PC-3 (cell line): ENCODE data around the gene MRM2.

Experiments
- CTCF ChIP-seq: fragments of 300-600 bp; sonication (generic); conservative IDR thresholded peaks from 2 replicates; pipeline ENCODE4 v1.5.1; 2017; ENCODE audit warnings: antibody characterized with exemption, low read depth, mild to moderate bottlenecking, low read length
- EZH2 ChIP-seq: fragments of 300-600 bp; sonication (generic); IDR thresholded peaks from one replicate; pipeline ENCODE4 v1.6.1; 2017; ENCODE audit warnings: antibody characterized with exemption, mild to moderate bottlenecking, low read length; ENCODE audit not compliant: unreplicated experiment
- EZH2phosphoT487 ChIP-seq: fragments of 300-600 bp; sonication (generic); IDR thresholded peaks from 2 replicates; pipeline ENCODE4 v1.6.1; 2018; ENCODE audit warnings: mild to moderate bottlenecking, antibody characterized with exemption, low read length, borderline replicate concordance

GRCh38 chr7:2229467-2229866 lies 12.5 kb downstream of the MRM2 start:
- TF ChIP-seq CTCF (no peak), EZH2phosphoT487 (no peak), EZH2 (no peak)
